Endothelial cell of umbilical vein (primary cell): Measurements from ENCODE around the gene ARL8B. TPM values are rescaled to one million over a fixed set of nuclear protein-coding genes. Genes with fewer than 3 reads are reported as not detected.
"Not testable (repeated sequence)": the region's sequence is repeated elsewhere in the genome, so short reads cannot be mapped to it uniquely, and the experiment has no call there.

ENCODE experiments used
- BruUV-seq: library from RNA; stranded (reverse); fragments of 400-500 nt; replicated peaks from 2 replicates; lab custom pipeline; 2021; lab: Mats Ljungman, UMichigan
- CTCF ChIA-PET: fragments of 300-600, 350-600 bp; sonication (Branson Sonifier 250); formaldehyde crosslinking; loops from one replicate; lab custom pipeline; 2021; ENCODE audit warnings: antibody characterized with exemption, inconsistent platforms; lab: Charles Lee
- POLR2A ChIA-PET: fragments of 300-600, 350-600 bp; sonication (Branson Sonifier 250); formaldehyde crosslinking; loops from one replicate; lab custom pipeline; 2021; ENCODE audit warnings: antibody characterized with exemption, inconsistent platforms; lab: Charles Lee
- DNase-seq: peaks from one replicate; pipeline ENCODE4 v3.0.0-alpha.2; 2011; ENCODE audit warnings: low read depth, low spot score
- FAIRE-seq: peaks from 2 replicates; lab custom pipeline; 2011; peaks lifted over from hg19 to GRCh38; lab: Jason Lieb, UNC
- H2AFZ ChIP-seq: 2 replicates; pipeline ENCODE4 v1.6.0; 2012; ENCODE audit warnings: low read depth, low read length, control low read depth, inconsistent platforms
- H3K27ac ChIP-seq: 2 replicates; pipeline ENCODE4 v1.5.1; 2011; ENCODE audit warnings: low read depth, mild to moderate bottlenecking, control low read depth, low read length, moderate library complexity; ENCODE audit not compliant: insufficient read depth
- H3K27me3 ChIP-seq, 2 experiments: 2 replicates each; pipeline versions ENCODE4 v1.6.0 to v1.6.1; 2011; ENCODE audit warnings: low read length in 2 of 2, mixed read lengths in 1 of 2; ENCODE audit not compliant: control insufficient read depth in 2 of 2, insufficient read depth in 2 of 2
- H3K36me3 ChIP-seq, 2 experiments: 2 replicates in 1 of 2; 3 replicates in 1 of 2; pipeline ENCODE4 v1.5.1; 2011; ENCODE audit warnings: low read length in 2 of 2, mild to moderate bottlenecking in 1 of 2, moderate library complexity in 1 of 2; ENCODE audit not compliant: control insufficient read depth in 2 of 2, insufficient read depth in 2 of 2; ENCODE audit errors: extremely low read depth in 1 of 2
- H3K4me1 ChIP-seq: 3 replicates; pipeline ENCODE4 v1.5.1; 2011; ENCODE audit warnings: mild to moderate bottlenecking, low read length; ENCODE audit not compliant: control insufficient read depth, insufficient read depth; ENCODE audit errors: extremely low read depth
- H3K4me2 ChIP-seq: 2 replicates; pipeline ENCODE4 v1.6.1; 2011; ENCODE audit warnings: low read length, control low read depth, mixed read lengths; ENCODE audit not compliant: insufficient read depth
- H3K4me3 ChIP-seq, 3 experiments: fragments of 200-600 bp in 1 of 3; sonication (generic), shearing (Covaris generic) in 1 of 3; replicated peaks in 1 of 3; 2 replicates each; pipeline ENCODE4 v1.5.1; 2011 to 2016; ENCODE audit warnings: control low read depth in 3 of 3, low read length in 3 of 3, mild to moderate bottlenecking in 2 of 3, inconsistent platforms in 1 of 3, low read depth in 1 of 3, moderate library complexity in 1 of 3; ENCODE audit not compliant: insufficient read depth in 1 of 3
- H3K79me2 ChIP-seq: 2 replicates; pipeline ENCODE4 v1.6.0; 2012; ENCODE audit warnings: low read length, inconsistent platforms; ENCODE audit not compliant: control insufficient read depth, insufficient read depth
- H3K9ac ChIP-seq: replicated peaks from 2 replicates; pipeline ENCODE3; 2011; ENCODE audit warnings: low read length, control low read depth; ENCODE audit not compliant: insufficient read depth; ENCODE audit errors: extremely low read depth
- H3K9me1 ChIP-seq: replicated peaks from 3 replicates; pipeline ENCODE4 v1.6.0; 2011; ENCODE audit warnings: mild to moderate bottlenecking, low read length; ENCODE audit not compliant: control insufficient read depth, insufficient read depth; ENCODE audit errors: extremely low read depth
- H3K9me3 ChIP-seq: replicated peaks from 2 replicates; pipeline ENCODE4 v1.5.1; 2012; ENCODE audit warnings: low read length, inconsistent platforms; ENCODE audit not compliant: control insufficient read depth, insufficient read depth
- H4K20me1 ChIP-seq: replicated peaks from 2 replicates; pipeline ENCODE3; 2011; ENCODE audit warnings: mild to moderate bottlenecking, low read length; ENCODE audit not compliant: control insufficient read depth, insufficient read depth; ENCODE audit errors: extremely low read depth
- CTCF ChIP-seq, 2 donors: IDR thresholded peaks; 1 replicate in 1 of 2; 2 replicates in 1 of 2; pipeline ENCODE4 v1.5.1; 2011; ENCODE audit warnings: low read length in 2 of 2, mild to moderate bottlenecking in 2 of 2, moderate library complexity in 2 of 2, control low read depth in 1 of 2, inconsistent platforms in 1 of 2, low read depth in 1 of 2; ENCODE audit not compliant: insufficient read depth in 1 of 2; ENCODE audit errors: extremely low read depth in 1 of 2
- EZH2 ChIP-seq: IDR thresholded peaks from 2 replicates; pipeline ENCODE4 v1.6.1; 2012; ENCODE audit warnings: borderline replicate concordance, low read depth, mild to moderate bottlenecking, moderate library complexity, low read length, inconsistent platforms; ENCODE audit not compliant: severe bottlenecking
- FOS ChIP-seq: IDR thresholded peaks from 2 replicates; pipeline ENCODE4 v1.6.1; 2011; ENCODE audit warnings: mild to moderate bottlenecking, low read length, moderate library complexity, borderline replicate concordance; ENCODE audit not compliant: insufficient read depth
- GATA2 ChIP-seq: IDR thresholded peaks from 2 replicates; pipeline ENCODE4 v1.7.0; 2011; ENCODE audit warnings: low read depth, mild to moderate bottlenecking, moderate library complexity, mixed read lengths, low read length; ENCODE audit not compliant: insufficient read length, insufficient read depth
- JUN ChIP-seq: IDR thresholded peaks from 2 replicates; pipeline ENCODE4 v1.6.1; 2011; ENCODE audit warnings: borderline replicate concordance, low read depth; ENCODE audit not compliant: insufficient read length, insufficient read depth
- MAX ChIP-seq: IDR thresholded peaks from 2 replicates; pipeline ENCODE4 v1.6.1; 2011; ENCODE audit not compliant: insufficient read depth, insufficient read length
- MYC ChIP-seq: IDR thresholded peaks from one replicate; pipeline ENCODE4 v1.6.1; 2011; ENCODE audit warnings: mild to moderate bottlenecking, low read depth, low read length
- POLR2A ChIP-seq: IDR thresholded peaks from 2 replicates; pipeline ENCODE4 v1.6.1; 2012; ENCODE audit warnings: low read depth, mild to moderate bottlenecking, control low read depth, low read length
- POLR2AphosphoS5 ChIP-seq: IDR thresholded peaks from 2 replicates; pipeline ENCODE4 v1.6.1; 2012; ENCODE audit warnings: low read depth, mild to moderate bottlenecking, control low read depth, low read length, moderate library complexity; ENCODE audit not compliant: insufficient read depth
- dilution Hi-C: fragments of 300-500 bp; cut with MboI; formaldehyde crosslinking; loops from one replicate; pipeline ENCODE4 v1.15.0; 2019; ENCODE audit warnings: low sequenced_read_pairs; ENCODE audit not compliant: extremely low pct_ligation_motif_present
- intact Hi-C: fragments of 100-400 bp; cut with micrococcal nuclease; formaldehyde crosslinking; loops from one replicate; pipeline ENCODE4 v1.10.0; 2022
- polyA plus RNA-seq, 4 experiments: library from polyadenylated mRNA; depleted of rRNA in 3 of 4; stranded (reverse) in 3 of 4; unstranded in 1 of 4; fragments of >200 nt; gene quantifications; 2 replicates each; pipeline versions ENCODE4 v1.2.1 to v1.2.3, GENCODE V29; 2011 to 2012; ENCODE audit warnings: missing spikeins in 1 of 4
- total RNA-seq: library from RNA; stranded (reverse); gene quantifications from 2 replicates; pipeline ENCODE4 v1.2.3, GENCODE V29; 2021

ARL8B gene
- total and polyA plus RNA-seq, 2 donors (not counting 3 experiments of a cell fraction or from before 2014, with no cell fraction given) = 32.1 to 58.2 TPM

GRCh38 chr3:5172018-5172417 lies 49.9 kb downstream of the ARL8B start:
- Histone ChIP-seq H2AFZ (no peak overlapping the region), H3K79me2 (peaks cover 28% of the 10 kb centered on the region), H3K4me1 (no peaks in the 10 kb centered on the region), H4K20me1 (peaks cover 2% of the 10 kb centered on the region), H3K9me1 (no peaks in the 10 kb centered on the region), H3K4me3 (no peak overlapping the region), H3K27me3 (no peaks in the 10 kb centered on the region), H3K4me2 (no peak overlapping the region), H3K36me3 (peaks cover 10 to 14% of the 10 kb centered on the region in 2 experiments), H3K9me3 (no peaks in the 10 kb centered on the region), H3K9ac (no peak overlapping the region), H3K27ac (no peak overlapping the region)
- CTCF ChIA-PET = interaction anchor here (1.3 kb wide), 1 partner anchor 10 kb away, joined by 4 read pairs; no protein-coding TSS in a partner anchor
- no peak for FAIRE-seq
- TF ChIP-seq MAX = no peak
- no peak for TF ChIP-seq POLR2A
- TF ChIP-seq JUN = no peak
- TF ChIP-seq POLR2AphosphoS5 = no peak
- no peak for TF ChIP-seq EZH2
- no peak for TF ChIP-seq MYC
- no peak for TF ChIP-seq GATA2
- TF ChIP-seq CTCF (IDR thresholded peaks at IDR 0.05; ENCODE audit: extremely low read depth in 1 of 2, insufficient read depth in 1 of 2, low read depth in 1 of 2, low read length in 2 of 2) = no peak
- TF ChIP-seq FOS = no peak
- BruUV-seq = no TSS peak
- intact Hi-C loops = no loop called here
- POLR2A ChIA-PET = no interaction called here
- dilution Hi-C loops = no loop called here
- no peak for DNase-seq

- H3K4me2 ChIP-seq, H3K9me1 ChIP-seq, H4K20me1 ChIP-seq, H3K4me3 ChIP-seq, H3K27me3 ChIP-seq, intact Hi-C loops, H3K9me3 ChIP-seq, dilution Hi-C loops, H3K9ac ChIP-seq, H3K27ac ChIP-seq, FAIRE-seq, POLR2A ChIA-PET, H3K79me2 ChIP-seq, H2AFZ ChIP-seq, DNase-seq: not testable (repeated sequence)
- Histone ChIP-seq H3K4me1 (peaks cover 13% of the 10 kb centered on the region), H3K36me3 (peaks cover 10 to 11% of the 10 kb centered on the region in 2 experiments)
- TSS peak; percentile 12 for BruUV-seq
- CTCF ChIA-PET = interaction anchor here (1.0 kb wide), 1 partner anchor 56 kb away, joined by 3 read pairs; no protein-coding TSS in a partner anchor
These were observed 56.9 kb downstream of the ARL8B start for GRCh38 chr3:5179036-5179435.
